AG08396 (cell line): ENCODE results near the gene EPS8L2.
A peak's percentile ranks its signal among the peaks of the same experiment; 100 is the strongest.

Source experiments
- DNase-seq: peaks from one replicate; pipeline ENCODE4 v3.0.0; 2012; ENCODE audit warnings: low spot score, mixed read lengths

EPS8L2 gene

DNA sequence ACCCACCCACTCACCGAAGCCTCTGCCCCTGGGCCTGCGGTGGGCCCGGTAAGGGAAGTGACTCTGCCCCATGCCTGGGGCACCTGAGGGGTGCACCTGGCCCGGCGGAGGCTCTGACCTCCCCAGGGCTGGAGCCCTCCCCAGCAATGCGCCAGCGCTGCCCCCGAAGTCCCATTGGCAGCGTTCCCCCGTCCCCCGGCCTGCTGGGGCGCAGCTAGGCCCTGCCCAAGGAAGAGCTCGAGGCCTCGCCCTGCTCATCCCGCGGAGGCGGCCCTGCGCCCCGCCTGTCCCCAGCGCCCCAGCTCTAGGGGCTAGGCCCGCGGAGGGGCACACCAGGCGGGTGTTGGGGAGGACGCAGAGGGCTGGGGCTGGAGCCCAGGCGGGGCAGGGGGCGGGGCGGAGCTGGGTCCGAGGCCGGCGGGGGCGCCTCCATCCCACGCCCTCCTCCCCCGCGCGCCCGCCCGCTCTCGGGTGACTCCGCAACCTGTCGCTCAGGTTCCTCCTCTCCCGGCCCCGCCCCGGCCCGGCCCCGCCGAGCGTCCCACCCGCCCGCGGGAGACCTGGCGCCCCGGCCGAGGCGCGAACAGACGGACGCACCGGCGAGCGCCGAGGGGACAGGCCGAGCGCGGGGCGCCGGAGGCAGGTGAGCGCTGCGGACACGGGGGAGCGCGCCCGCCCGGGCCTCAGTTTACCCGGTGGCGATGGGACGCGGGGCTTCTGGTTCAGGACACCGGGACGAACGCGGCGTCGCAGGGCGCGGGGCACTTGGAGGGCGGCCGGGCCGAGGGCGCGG lies at the start of gene EPS8L2:
TSS of gene EPS8L2 (plus strand) at position 586 of the 793 bp plus-strand sequence. CDS start 3,177 bp downstream, outside the sequence.
- DNase-seq = no peak

DNA sequence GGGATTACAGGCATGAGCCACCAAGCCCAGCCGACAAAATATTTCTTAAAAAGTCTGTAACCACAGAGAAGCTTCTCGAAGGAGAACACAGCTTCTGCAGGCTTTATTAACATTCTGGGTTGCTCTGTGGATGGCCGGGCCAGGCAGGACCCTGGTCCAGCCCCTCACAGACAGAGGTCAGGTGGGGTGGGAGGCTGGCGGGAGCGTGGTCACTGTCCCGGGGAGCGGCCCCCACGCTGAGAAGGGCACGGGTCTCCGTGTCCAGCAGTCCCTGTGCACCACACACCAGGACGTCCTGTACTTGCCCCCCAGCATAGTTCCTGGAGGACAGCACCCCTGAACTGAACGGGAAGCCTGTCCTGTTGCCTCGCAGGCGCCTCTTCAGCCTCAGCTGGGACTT lies 49.6 kb upstream of the EPS8L2 start:
- no peak for DNase-seq

DNA sequence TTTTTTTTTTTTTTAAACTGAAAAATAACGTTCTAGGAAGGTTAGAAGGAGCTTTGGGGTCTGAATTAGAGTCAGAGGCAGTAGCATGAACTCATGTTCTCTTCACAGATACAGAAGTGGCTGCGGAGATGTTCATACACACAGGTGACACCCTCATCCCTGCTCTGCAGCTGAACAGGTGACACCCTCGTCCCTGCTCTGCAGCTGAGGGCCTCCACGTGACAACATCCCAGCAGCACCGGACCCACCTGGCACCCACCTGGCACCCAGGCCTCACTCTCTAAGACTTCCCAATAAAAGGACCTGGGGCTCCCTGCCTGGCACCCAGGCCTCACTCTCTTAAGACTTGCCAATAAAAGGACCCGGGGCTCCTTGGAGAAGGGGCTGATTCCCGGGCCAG lies 49.2 kb upstream of the EPS8L2 start:
- no peak for DNase-seq

DNA sequence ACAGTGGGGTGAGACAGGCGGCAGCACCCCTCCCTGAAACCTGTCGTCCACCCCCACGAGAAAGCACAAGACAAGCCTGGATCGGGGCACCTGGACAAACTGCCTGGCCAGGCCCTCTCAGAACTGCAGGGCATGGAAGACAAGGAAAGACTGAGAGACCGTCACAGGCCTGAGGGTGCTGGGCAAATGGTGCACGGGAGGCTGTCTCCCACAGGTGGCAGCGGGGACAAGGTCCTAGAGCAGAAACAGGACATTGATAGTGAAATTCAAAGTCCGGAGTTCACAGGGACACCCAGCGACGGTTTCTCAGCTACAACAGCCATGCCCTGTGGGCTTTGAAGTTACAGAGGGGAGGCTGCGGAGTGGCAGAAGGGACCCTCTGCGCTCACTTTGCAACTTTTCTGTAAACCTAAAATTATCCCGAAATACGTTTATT lies 48.3 kb upstream of the EPS8L2 start:
- no peak for DNase-seq

DNA sequence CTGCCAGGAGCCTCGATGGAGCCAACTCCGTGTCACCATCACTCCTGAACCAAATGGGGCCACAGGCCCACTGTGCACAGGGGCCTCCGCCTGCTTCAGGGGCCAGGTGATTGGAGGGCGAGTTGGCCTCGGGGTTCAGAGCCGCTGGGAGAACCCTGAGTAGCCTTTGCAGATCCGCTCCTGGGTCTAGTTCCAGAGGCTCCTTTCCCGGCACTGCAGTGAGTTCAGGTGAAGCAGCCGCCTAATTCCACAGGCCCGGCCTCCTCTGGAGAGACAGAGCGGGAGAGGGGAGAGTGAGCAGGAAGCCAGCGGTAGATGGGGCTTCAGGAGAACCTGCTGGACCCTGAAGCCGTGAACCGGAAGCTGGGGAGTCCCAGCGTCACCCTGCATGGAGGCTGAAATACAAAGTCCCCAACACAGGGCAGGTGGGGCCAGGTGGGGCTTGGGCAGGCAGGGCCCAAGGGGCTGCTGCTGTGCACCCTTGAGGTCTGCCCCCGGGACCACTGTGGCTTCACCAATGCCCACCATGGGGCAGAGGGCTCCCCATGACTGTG lies 46.4 kb upstream of the EPS8L2 start:
- DNase-seq = no peak

DNA sequence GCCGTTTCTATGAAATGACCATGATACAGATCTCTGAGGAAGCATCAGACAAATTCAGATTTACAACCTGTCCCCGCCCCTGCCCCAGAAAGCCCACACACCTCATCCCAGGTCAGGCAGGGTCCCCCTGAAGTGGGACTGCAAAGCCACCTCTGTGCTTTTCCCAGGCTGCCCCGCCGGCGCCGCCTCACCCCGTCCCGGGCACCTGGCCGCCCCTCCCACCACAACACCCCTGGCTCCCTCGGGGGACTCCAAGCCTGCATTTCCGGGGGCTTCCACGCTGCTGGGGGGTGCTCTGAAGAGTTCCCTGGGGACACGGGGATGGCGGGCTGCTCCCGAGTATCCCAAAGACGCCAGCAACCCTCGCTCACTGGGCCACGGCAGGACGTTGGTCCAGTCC lies 45.8 kb upstream of the EPS8L2 start:
- no peak for DNase-seq

DNA sequence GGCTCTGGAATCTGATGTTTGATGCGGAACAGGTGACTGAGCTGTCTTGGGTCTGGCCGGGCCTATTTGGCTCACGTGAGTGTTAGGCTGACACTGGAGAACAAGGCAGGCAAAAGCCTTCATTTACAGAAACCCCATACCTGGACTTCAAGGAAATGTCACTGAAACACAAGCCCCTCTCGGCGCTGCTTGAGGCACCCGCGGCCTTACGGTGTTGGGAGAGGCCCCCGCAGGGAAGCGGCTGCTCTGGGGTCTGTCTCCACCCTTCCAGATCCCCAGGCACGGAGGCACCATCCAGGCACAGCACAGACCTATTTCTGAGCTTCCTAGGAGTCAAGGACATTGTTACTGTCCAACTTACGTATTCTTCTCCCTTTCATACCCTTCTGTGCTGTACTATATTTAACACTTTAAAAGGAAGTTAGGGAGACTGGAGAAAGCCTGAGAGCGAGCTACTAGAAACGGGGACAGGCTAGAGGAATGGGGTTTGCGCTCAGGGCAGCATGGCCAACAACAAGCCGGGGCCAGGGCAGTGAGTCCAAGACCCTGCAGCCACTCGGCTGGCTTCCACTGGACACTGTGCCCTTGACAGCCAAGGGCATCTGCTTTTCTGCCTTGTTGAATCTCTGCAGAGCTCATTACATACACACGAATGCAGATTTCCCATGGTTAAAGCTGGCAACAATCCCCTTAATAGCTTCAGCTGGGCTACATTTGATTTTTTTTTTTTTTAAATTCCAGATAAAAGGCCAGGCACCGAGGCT lies 45.2 kb upstream of the EPS8L2 start:
- DNase-seq = no peak

DNA sequence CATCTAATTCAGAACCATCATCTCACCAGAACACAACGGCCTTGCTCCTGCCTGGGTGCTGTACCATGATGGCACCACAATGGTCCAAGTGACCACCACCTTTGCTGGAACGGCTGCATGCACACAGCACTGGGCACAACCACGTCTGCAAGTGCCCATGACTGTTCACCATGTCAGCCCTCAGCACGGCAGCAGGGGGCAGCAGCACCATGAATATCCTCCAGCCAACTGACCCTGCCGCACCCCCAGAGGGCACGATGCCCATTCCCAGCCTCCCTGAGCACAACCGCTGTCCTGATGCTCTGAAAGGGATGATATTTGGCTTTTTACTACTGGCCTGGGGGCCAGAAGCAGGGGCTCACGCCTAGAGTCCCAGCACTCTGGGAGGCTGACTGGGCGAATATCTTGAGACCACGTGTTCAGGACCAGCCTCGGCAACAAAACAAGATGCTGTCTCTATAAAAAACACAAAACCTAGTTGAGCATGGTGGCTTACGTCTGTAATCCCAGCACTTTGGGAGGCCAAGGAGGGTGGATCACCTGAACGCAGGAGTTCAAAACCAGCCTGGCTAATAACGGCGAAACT lies 43.2 kb upstream of the EPS8L2 start:
- DNase-seq = peak; percentile 92

DNA sequence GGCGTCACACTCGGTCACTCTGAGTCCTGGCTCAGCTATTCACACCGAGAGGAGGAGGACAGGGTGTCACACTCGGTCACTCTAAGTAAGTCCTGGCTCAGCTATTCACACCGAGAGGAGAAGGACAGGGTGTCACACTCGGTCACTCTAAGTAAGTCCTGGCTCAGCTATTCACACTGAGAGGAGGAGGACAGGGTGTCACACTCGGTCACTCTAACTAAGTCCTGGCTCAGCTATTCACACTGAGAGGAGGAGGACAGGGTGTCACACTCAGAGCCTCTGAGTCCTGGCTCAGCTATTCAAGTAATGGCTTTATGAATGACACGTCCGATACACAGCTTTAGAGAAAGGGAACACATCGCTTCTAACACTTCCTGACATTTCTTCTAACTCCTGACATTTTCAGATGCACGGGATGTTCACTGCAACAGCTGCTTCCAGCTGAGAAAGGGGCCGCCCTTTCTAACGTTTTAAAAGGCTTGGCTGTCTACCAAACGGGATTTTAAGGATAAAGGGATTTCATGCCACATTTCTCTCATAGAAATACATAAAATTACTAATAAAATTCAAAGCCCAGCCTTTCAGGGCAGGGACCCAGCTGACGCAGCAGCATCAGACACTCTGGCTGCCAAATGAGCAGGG lies 40.8 kb upstream of the EPS8L2 start:
- no peak for DNase-seq

DNA sequence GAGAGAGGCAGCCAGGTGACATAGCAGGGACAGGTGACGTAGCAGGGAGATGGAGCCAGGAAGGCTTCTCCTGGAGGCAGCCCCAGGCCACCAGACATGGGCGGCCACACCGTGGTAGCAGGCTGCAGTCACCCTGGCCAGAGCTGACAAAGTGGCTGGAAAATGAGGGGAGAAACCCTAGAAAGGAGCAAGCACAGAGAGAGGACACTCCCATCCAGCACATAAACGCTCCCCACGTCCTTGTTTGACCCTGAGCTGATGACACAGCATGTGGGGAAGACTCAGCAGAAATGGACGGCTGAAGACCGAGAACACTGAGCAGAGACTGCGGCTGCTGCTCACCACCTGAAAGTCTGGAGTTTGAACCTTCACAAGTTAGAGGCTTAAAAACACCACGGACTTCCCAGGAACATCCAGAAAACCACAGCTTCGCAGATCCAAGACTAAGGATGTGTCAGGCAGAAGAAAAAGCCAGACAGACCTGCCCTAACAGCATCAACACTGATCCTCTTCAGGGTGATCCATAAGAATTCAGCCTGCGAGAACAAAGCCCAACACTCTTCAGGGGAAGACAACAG lies 40.2 kb upstream of the EPS8L2 start:
- peak; percentile 54 for DNase-seq

DNA sequence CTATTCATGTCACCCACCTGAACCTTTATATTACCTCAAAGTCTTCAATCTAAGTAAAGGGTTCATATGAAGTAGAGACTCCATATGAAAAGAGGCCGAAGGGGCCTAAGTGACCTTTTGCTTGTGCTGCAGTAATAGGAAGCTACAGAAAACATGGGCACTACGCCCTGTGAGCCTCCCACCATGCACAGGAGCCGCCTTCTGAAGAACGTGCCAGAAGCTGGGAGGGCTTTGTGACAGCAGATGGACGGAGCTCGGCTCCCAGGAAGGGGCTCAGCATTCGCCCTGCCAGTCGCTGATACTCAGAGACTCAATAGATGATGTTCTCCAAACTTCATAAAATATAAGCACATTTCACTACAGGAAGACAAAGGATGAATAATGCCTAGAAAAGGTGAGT lies 32.2 kb upstream of the EPS8L2 start:
- no peak for DNase-seq

DNA sequence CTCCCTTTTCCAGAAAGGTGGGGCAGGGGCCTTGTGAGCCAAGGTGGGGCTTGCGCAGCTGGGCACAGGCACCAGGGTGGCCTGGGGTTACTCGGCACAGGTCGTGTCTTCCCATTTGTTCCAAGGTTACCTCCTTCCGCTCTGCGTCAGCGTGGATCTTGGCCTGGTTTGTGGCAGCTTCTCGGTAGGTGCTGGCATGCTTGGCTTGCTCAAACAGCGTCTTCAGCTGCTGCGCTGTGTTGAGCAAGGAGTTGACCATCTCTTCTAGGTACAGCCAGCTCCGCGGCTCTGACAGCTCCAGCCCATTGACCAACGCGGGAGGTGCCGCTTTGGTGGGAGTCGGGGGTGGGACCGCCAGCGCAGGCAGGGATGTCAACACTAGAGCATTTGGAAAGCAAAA lies 31.6 kb upstream of the EPS8L2 start:
- no peak for DNase-seq

DNA sequence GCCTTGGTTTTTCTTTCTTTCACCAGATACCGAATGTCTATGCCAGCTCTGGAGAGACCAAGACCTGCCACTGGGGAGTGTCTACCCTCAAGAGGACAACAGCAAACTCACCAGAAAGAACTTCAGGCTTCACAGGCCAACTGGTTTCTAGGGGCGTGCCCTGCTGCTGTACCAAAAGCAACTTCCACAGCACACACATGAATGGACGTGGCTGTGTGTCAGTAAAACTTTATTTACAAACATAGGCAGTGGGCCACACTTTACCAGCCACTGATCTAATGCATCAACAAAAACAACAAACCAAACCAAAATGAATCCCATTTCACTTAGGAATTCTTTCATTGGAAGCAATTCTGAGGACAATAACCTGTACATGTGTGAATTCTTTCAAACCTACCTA lies 27.7 kb upstream of the EPS8L2 start:
- no peak for DNase-seq

DNA sequence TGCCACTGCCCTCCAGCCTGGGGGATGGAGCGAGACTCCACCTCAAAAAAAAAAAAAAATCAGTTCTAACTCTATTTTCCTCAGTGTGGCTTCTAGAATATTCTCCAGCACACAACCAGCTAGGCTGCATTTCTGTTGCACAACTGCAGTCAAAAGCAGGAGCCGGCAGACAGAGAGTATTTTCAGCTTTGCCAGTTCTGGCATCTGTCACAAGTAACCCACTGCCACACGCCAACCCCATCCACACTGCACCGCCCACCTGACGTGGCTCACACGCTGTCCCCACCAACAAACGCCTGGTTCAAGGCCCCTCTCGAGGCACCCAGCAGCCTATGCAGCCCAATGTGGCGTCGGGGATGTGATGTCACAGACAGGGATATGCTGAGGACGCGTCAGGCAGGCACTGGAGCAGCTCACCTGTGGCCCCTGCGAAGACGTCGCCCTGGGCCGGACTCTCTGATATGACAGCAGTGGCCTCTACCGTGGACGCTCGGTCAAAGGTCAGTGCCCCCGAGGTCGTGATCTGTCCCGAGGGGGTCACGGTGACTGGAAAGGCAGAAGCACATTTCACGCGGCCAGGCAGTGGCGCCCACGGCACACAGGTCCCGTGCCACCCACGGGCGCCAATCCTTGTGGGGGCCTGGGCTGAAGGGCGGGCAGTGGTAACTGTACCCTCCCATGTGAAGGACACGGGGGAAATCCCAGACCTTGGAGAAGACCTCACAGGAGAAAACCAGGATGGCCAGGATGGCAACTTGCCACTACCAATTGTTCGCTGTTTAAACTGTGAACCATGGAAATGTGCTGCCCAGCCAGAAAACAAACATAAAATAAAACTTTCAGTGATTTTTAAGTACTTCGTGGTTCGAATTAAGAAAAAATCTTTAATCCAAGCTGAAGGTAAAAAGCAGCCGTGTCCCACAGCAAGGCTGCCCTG lies 26.5 kb upstream of the EPS8L2 start:
- no peak for DNase-seq

DNA sequence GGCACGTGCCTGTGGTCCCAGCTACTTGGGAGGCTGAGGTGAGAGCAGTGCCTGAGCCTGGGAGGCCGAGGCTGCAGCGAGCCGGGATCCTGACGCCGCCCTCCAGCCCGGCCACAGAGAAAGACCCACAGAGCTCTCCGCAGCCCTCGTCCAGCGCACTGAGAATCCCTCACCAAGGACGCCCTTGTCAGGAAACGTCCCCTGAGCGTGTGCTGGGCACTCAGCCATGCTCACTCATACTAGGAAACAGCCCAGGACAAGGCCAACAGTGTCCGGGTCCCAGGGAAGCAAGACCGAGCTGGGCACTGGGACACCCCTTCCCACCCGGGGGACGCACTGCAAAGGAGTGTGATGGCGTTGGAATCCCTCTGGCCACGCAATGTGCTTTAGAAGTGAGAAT lies 25.6 kb upstream of the EPS8L2 start:
- no peak for DNase-seq

DNA sequence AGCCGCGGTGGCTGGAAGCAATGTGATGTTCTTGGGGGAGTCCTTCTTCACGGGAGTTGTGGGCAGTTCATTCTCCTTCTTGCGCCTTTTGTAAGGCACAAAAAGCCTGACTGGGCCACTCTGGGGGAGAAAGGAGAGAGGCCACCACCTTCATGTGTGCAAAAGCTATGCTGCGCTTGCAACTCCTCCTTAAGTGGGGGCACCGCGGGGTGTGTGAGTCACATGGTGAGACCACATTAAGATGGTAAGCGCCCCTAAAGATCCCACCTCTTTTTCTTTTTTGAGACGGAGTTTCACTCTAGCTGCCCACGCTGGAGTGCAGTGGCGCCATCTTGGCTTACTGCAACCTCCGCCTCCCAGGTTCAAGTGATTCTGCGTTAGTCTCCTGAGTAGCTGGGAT lies 25.1 kb upstream of the EPS8L2 start:
- no peak for DNase-seq

DNA sequence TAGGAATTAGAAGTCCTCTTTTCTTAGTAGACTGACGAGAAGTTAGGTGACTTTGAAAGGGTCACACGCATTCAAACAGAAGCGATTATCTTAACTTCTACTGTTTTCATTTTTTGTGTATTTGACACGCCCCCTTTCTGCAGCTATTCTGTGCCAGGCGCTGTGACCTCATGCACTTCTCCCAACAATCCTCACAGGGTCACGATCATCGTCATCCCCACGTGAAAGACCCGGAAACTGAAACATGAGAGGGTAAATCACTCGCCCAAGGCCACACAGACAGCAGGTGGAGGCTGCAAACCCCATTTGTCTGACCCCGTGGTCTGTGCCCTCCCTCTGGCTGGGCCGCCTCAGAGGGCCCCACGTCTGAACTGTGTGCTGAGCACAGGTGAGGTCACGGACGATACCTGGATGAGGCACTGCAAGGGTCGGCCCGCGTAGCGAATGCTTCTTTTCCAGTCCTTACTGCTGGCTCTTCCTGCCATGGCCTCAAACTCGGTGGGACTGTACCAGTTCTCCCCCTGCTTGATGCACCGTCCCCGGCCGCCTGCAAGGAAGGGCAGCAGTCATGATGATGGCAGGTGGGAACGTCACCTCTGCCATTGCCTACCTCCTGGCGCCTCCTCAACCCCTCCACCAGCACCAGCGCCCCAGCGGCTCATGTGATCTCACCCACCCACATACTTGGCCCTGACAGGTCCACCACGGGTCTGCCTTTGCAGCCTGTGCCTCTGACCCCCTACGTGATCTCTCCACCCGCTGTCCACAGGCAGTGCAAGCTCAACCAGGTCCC lies 19.4 kb upstream of the EPS8L2 start:
- DNase-seq = no peak

DNA sequence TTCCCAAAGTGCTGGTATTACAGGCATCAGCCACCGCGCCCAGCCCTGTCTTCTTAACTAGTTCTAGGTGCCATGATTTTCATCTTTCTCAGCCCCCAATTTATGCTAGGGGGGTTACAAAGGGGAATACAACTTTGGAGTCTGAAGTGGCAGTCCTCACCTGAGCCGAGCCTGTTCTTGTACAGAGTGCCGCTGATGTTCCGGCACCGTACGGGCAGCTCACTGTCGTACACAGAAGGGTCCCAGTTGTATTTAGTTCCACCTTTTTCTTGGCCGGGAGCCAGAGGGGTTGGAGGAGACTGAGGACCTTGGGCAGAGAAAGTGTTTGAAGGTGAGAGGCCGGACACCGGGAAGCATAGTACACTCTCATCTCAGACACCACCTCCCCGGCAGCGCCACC lies 18.3 kb upstream of the EPS8L2 start:
- no peak for DNase-seq

DNA sequence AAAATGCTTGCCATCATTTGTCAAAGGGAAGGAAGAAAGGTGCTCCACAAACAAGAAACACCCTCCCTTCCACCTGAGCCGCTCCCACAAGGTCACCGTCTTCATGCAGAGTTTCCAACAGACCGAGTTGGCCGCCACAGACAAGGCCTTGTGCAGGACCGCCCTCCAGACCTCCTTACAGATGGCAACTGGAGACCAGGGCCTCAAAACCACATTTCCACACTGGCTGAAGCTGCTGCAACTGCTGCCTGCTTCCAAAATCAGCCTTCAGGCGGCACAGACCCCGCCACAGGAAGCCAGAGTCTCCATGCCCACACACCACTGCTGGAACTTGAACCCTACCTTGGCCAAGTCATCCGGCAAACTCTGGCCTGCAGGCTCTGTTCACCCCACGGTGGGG lies 17.4 kb upstream of the EPS8L2 start:
- DNase-seq = no peak

DNA sequence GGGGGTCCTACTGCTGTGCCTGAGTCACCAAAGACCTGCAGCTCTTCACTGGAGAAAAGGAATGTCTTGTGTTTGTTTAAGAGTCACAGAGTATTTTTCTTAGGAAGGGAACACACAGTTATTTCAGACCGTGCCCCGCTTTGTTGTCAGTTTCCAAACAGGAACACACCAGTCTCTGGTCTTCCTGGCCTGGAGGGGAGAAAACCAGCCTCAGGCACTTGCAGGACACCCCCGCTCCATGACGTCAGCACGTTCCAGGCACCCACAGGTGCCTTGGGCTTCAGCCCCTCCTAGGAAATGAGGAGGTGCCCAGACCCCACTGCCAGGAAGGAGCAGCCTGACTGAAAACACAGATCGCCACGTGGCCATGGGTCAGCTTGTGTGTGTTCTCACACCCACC lies 16.4 kb upstream of the EPS8L2 start:
- no peak for DNase-seq
